ENCODE results near the gene CD38. TPM values are rescaled to one million over a fixed set of nuclear protein-coding genes. Genes with fewer than 3 reads are reported as not detected.

Gene CD38
- total RNA-seq, 1 experiment from 2014 or later, result 0.07 TPM

DNA sequence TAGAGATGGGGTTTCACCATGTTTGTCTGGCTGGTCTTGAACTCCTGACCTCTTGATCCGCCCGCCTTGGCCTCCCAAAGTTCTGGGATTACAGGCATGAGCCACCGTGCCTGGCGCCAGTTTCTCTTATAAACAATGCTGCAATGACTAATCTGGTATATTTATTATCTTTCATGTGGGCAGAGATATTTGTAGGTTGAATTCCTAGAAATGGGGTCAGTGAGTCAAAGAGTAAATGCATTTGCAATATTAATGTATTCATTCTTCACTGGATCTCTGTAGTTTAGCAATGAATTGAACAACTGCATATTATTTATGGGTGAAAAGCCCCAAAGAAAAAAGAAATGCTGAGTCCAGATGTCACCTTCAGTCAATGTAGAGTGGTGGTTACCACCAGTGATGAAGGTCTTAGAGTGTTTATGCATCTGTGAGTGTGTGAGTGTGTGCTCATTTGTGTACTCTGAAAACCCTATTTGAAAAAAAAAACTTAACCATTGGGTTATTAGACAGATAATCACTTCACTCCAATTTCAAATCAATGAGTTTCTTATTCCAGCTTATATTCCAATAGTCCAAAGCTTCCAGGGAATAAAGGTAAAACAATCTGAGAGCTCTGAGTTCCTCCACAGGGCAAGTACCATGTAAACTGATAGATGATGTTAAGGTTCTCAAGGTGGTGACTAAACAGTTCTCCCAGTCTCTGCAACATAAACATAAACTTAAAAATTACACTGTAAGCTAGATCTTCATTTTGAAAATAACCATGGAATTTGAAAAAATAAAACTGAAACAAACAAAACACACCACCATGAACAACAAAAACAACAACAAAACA lies 22.6 kb upstream of the CD38 start:
- no peak overlapping the region for H3K23ac ChIP-seq (ENCODE audit: insufficient read length, low read depth, low read length)
- no peaks in the 10 kb centered on the region for H4K20me1 ChIP-seq (ENCODE audit: control insufficient read depth, insufficient read depth, insufficient read length)
- DNase-seq, result no peak
- no peak overlapping the region for H3K4me2 ChIP-seq (ENCODE audit: insufficient read depth, insufficient read length, low read length)
- H3T11ph ChIP-seq (ENCODE audit: low read length), result no peak overlapping the region
- Mint-ChIP-seq H3K4me3 (no peak overlapping the region), H3K36me3 (ENCODE audit: insufficient read depth in 1 of 3, low read depth in 3 of 3) (no peaks in the 10 kb centered on the region), H3K27me3 (ENCODE audit: low read depth) (no peaks in the 10 kb centered on the region), H3K27ac (no peak overlapping the region), H3K4me1 (peaks cover 8 to 10% of the 10 kb centered on the region in 2 experiments; a peak in 2 of 4 replicates), H3K9me3 (no peaks in the 10 kb centered on the region; a peak in 1 of 5 replicates)
- no peak overlapping the region for H4K91ac ChIP-seq (ENCODE audit: insufficient read length, low read depth, low read length)
- H3K23me2 ChIP-seq (ENCODE audit: insufficient read length, low read depth, low read length, poor library complexity, severe bottlenecking), result no peaks in the 10 kb centered on the region
- H2AFZ ChIP-seq (ENCODE audit: low read length), result no peak overlapping the region
- H2BK12ac ChIP-seq (ENCODE audit: insufficient read length, low read depth, low read length), result no peak overlapping the region
- no peaks in the 10 kb centered on the region for H3K9me3 ChIP-seq (ENCODE audit: control insufficient read depth, low read depth, low read length)
- H3K79me1 ChIP-seq (ENCODE audit: insufficient read depth, low read depth, low read length, poor library complexity, severe bottlenecking), result no peaks in the 10 kb centered on the region
- no peak overlapping the region for H3K14ac ChIP-seq (ENCODE audit: insufficient read depth, low read length)
- H3K9ac ChIP-seq (ENCODE audit: extremely low read depth, insufficient read length, low read length), result no peak overlapping the region
- no peak overlapping the region for H2BK120ac ChIP-seq (ENCODE audit: low read depth, low read length, poor library complexity, severe bottlenecking)
- no peak overlapping the region for H2BK15ac ChIP-seq (ENCODE audit: low read depth, low read length)
- H2BK5ac ChIP-seq (ENCODE audit: insufficient read length, low read length), result no peak overlapping the region
- H2BK20ac ChIP-seq (ENCODE audit: low read depth, low read length, poor library complexity, severe bottlenecking), result no peak overlapping the region
- H4K8ac ChIP-seq (replicated peaks; ENCODE audit: insufficient read length, low read depth, low read length), result no peak overlapping the region
- no peaks in the 10 kb centered on the region for H3K79me2 ChIP-seq (ENCODE audit: insufficient read depth, low read length)
- H3K4ac ChIP-seq (ENCODE audit: low read depth, low read length), result no peak overlapping the region
- TF ChIP-seq, protein P1, sequence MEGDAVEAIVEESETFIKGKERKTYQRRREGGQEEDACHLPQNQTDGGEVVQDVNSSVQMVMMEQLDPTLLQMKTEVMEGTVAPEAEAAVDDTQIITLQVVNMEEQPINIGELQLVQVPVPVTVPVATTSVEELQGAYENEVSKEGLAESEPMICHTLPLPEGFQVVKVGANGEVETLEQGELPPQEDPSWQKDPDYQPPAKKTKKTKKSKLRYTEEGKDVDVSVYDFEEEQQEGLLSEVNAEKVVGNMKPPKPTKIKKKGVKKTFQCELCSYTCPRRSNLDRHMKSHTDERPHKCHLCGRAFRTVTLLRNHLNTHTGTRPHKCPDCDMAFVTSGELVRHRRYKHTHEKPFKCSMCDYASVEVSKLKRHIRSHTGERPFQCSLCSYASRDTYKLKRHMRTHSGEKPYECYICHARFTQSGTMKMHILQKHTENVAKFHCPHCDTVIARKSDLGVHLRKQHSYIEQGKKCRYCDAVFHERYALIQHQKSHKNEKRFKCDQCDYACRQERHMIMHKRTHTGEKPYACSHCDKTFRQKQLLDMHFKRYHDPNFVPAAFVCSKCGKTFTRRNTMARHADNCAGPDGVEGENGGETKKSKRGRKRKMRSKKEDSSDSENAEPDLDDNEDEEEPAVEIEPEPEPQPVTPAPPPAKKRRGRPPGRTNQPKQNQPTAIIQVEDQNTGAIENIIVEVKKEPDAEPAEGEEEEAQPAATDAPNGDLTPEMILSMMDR (conservative IDR thresholded peaks at IDR 0.05), result no peak
- H3K27me3 ChIP-seq (ENCODE audit: insufficient read depth, low read length), result no peaks in the 10 kb centered on the region
- no peak overlapping the region for H4K5ac ChIP-seq (ENCODE audit: insufficient read length, low read depth, low read length)
- H3K18ac ChIP-seq (ENCODE audit: insufficient read length, low read depth, low read length), result no peak overlapping the region
- H3K56ac ChIP-seq (ENCODE audit: insufficient read length, low read depth, low read length), result no peak overlapping the region
- H2AK5ac ChIP-seq (ENCODE audit: insufficient read length, low read length), result no peak overlapping the region
- H3K4me1 ChIP-seq (ENCODE audit: insufficient read depth, low read length), result no peaks in the 10 kb centered on the region
- H3K27ac ChIP-seq (ENCODE audit: insufficient read length, low read depth, low read length), result no peak overlapping the region
- WGBS (ENCODE audit: extremely low coverage, insufficient read length, low lambda C conversion rate), result no CpG with 5 or more reads among the region's 4 CpGs

Measured in H9 (cell line).